GM06990 (cell line): ENCODE measurements around the gene ABHD1.

Experiments
- DNase-seq: peaks from one replicate; pipeline ENCODE4 v3.0.0-alpha.2; 2011; ENCODE audit not compliant: insufficient read length; ENCODE audit errors: extremely low read depth
- H3K27me3 ChIP-seq: replicated peaks from 2 replicates; pipeline ENCODE4 v1.6.0; 2011; ENCODE audit warnings: low read length; ENCODE audit not compliant: control insufficient read depth, insufficient read depth
- H3K36me3 ChIP-seq: 2 replicates; pipeline ENCODE4 v1.5.1; 2011; ENCODE audit warnings: low read length; ENCODE audit not compliant: control insufficient read depth, insufficient read depth
- H3K4me3 ChIP-seq: replicated peaks from 2 replicates; pipeline ENCODE4 v1.5.1; 2011; ENCODE audit warnings: low read depth, mild to moderate bottlenecking, control low read depth, low read length
- CTCF ChIP-seq: IDR thresholded peaks from 2 replicates; pipeline ENCODE4 v1.5.1; 2011; ENCODE audit warnings: low read length, control low read depth, mild to moderate bottlenecking, inconsistent platforms; ENCODE audit not compliant: insufficient read depth, poor library complexity, severe bottlenecking

The ABHD1 gene

DNA sequence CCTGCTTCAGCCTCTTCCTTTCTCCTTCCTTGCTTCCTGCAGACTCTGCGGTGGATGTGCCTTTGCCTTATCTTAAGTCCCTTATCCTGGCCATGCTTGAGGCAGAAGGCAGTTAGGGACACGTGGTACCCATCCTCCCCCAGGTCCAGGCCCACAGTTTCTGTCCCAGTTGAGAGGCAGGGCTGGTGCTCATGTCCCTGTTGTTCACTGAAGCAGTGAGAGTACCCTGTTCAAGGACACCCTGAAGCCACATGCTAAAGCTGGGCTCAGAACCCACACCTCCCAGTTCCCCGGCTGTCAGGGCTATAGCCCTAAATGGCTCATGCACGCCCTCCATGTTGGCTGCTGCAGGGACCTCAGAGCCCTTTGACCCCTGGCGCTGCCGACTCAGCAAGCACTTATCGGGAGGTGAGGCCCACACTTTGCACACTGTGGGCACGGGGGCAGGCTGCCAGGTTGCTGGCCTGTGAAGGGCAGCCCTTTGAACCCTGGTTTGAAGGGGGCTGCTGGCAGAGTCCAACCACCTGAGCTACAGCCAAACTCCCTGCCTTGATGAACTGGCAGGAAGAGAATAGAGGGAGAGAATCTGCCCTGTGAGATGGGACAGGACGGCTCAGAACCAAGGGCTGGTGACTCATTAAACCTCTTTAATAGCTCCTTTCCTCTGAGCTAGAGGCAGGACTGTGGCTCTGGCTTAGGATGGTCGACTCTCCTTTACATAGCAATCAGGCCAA lies 30.8 kb upstream of the ABHD1 start:
- TF ChIP-seq CTCF = no peak
- no peaks in the 10 kb centered on the region for H3K36me3 ChIP-seq

DNA sequence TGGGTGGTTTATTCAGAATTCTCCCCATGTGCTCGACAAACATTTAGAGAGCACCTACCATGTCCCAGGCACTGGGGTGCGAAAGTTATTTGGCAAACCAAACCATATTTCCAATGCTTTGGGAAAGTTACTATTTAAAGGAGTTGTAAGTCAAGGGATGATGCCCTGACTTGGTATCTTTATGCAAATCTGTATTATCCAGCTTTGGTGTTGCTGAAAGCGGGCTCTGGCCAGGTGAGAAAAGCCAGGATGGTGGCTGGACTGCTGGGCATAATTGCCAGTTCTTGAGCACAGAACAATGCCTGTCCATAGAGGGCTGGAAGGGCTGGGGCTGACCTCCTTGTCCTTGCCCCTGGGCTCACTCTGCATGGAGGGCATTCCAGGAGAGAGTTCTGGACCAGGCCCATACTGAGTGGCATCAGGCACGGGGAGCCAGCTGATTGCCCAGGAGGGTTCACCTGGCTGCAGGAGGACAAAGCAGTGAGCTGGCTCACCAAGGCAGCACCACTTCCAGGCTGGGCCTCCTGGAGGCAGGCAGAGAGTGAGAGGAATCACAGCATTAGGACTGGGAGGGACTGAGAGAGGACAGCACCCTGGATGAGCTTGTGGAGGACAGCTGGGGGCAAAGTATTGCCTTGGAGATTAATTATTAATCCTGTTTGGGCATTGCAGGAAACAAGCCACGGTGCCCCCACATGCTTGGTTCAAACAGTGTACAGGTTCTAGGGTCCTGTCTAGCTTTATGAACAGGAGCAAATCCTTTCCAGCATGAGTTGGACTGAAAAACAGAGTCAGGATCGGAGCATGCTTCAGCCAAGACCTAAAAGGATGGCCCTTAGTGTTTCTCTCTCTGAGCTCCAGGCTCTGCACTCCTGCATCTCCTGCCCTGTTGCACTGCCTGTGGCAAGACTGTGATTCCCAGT lies 29.9 kb upstream of the ABHD1 start:
- no peaks in the 10 kb centered on the region for H3K36me3 ChIP-seq
- no peaks in the 10 kb centered on the region for H3K27me3 ChIP-seq
- H3K4me3 ChIP-seq = no peak overlapping the region
- TF ChIP-seq CTCF = no peak
- no peak for DNase-seq

More for the DNA sequence above, 30.8 kb upstream of the ABHD1 start:
- no peaks in the 10 kb centered on the region for H3K27me3 ChIP-seq
- no peak for DNase-seq
- H3K4me3 ChIP-seq = no peak overlapping the region

GRCh38 chr2:27094353-27094984 lies 29.1 kb upstream of the ABHD1 start:
- Histone ChIP-seq H3K27me3 (no peaks in the 10 kb centered on the region), H3K36me3 (no peaks in the 10 kb centered on the region), H3K4me3 (no peak overlapping the region)
- TF ChIP-seq CTCF = no peak
- DNase-seq = no peak

GRCh38 chr2:27095427-27095744 lies 28.2 kb upstream of the ABHD1 start:
- no peak for DNase-seq
- TF ChIP-seq CTCF = no peak
- no peak overlapping the region for H3K4me3 ChIP-seq
- H3K27me3 ChIP-seq = no peaks in the 10 kb centered on the region
- H3K36me3 ChIP-seq = no peaks in the 10 kb centered on the region

DNA sequence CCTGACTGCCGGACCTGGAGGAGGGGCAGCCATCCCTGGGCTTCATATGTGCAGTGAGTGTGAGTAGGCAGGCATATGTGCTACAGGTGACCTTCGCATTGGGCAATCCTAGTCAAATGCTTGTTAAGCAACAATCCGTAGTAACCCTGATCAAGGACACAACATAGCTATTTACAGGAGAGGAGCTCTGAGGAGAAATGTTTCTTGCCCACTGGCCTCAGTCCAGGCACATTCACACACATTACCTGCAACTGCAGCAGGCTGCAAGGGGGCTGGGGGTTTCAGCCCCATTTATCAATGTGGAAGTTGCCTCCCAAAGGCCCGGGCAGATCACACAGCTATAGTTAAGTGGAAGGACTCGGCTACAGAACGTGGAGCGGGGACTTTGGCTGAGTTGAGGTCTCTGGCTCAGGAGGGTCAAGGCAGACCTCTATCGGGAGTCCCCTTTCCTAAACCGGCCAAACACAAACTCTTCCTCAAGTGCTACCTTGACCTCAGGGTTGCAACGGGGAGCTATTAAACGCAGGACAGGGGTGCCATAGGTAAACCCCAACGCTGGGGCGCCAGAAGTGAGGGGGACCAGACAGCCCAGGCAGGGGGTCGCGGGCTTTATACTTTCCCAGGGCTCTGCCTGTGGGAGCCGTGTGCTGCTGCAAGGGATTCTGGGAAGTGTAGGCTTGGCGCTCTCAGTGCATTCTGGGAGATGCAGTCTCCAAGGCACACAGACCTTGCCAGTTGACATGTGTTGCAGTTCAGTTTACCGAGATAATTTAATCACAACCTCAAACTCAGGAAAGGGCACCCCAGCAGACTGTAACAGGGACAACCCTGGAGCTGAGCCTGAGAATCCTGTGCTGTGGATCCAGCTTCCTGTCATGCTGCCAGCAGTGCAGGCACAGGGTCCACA lies 27.6 kb upstream of the ABHD1 start:
- TF ChIP-seq CTCF = no peak
- no peaks in the 10 kb centered on the region for H3K27me3 ChIP-seq
- no peaks in the 10 kb centered on the region for H3K36me3 ChIP-seq
- DNase-seq = no peak
- H3K4me3 ChIP-seq = peak overlapping the region; percentile 6; the same call in 1 of the 2 replicates
